ENCODE results near the gene SEMA4A. TPM values are rescaled to one million over a fixed set of nuclear protein-coding genes. Genes with fewer than 3 reads are reported as not detected.
"Not testable (repeated sequence)": the region's sequence is repeated elsewhere in the genome, so short reads cannot be mapped to it uniquely, and the experiment has no call there.

SEMA4A gene
- total and polyA plus RNA-seq, 12 donors: 0.98 to 6.8 (median 1.8) TPM

- 93 to 95% methylated on average over 3 of the region's 3 CpGs for WGBS, 2 donors
- no peak for DNase-seq
Measured at GRCh38 chr1:156180471-156180870, 27.1 kb downstream of the SEMA4A start.

GRCh38 chr1:156181391-156181924 is 28.1 kb downstream of the SEMA4A start:
- WGBS, 2 donors: 30 to 39% methylated on average over 8 of the region's 8 CpGs
- H3K9me3 ChIP-seq; intact Hi-C loops (cut with DNase I); H3K27ac ChIP-seq; H3K4me1 ChIP-seq; H3K4me3 ChIP-seq; DNase-seq; ATAC-seq: not testable (repeated sequence)
- Histone ChIP-seq H3K27me3 (peaks cover 0 to 10% (median 0%) of the 10 kb centered on the region in 7 donors), H3K36me3 (peaks cover 0 to 13% (median 0%) of the 10 kb centered on the region in 9 donors)

More at GRCh38 chr1:156180471-156180870, 27.1 kb downstream of the SEMA4A start:
- no peaks in the 10 kb centered on the region for H3K9me3 ChIP-seq
- TF ChIP-seq CTCF (IDR thresholded peaks at IDR 0.05): no peak
- peaks cover 0 to 23% (median 0%) of the 10 kb centered on the region in 9 donors for H3K36me3 ChIP-seq
- no peak overlapping the region for H3K27ac ChIP-seq
- no peaks in the 10 kb centered on the region for H3K4me1 ChIP-seq
- intact Hi-C loops (cut with DNase I): no loop called here
- no peak overlapping the region for H3K4me3 ChIP-seq
- ATAC-seq: no peak
- peaks cover 0 to 10% (median 0%) of the 10 kb centered on the region in 7 donors for H3K27me3 ChIP-seq

- H3K27ac ChIP-seq; H3K36me3 ChIP-seq; ATAC-seq; H3K4me1 ChIP-seq; DNase-seq; intact Hi-C loops (cut with DNase I); H3K4me3 ChIP-seq: not testable (repeated sequence)
- Histone ChIP-seq H3K27me3 (peaks cover 0 to 10% (median 0%) of the 10 kb centered on the region in 7 donors), H3K9me3 (peaks cover 0 to 12% (median 0%) of the 10 kb centered on the region in 11 donors)
- 74 to 76% methylated on average over 12 of the region's 12 CpGs for WGBS, 2 donors
Measured at GRCh38 chr1:156182010-156182779, 28.8 kb downstream of the SEMA4A start.

- H3K4me1 ChIP-seq; intact Hi-C loops (cut with DNase I); H3K4me3 ChIP-seq; H3K36me3 ChIP-seq; H3K27me3 ChIP-seq; ATAC-seq; H3K27ac ChIP-seq; DNase-seq: not testable (repeated sequence)
- H3K9me3 ChIP-seq: peaks cover 0 to 12% (median 0%) of the 10 kb centered on the region in 11 donors
- 91 to 93% methylated on average over 2 of the region's 2 CpGs for WGBS, 2 donors
Measured at GRCh38 chr1:156186347-156187177, 33.2 kb downstream of the SEMA4A start.

GRCh38 chr1:156190265-156190664 is 36.9 kb downstream of the SEMA4A start:
- H3K4me3 ChIP-seq, H3K36me3 ChIP-seq, ATAC-seq, H3K27me3 ChIP-seq, H3K27ac ChIP-seq, DNase-seq: not testable (repeated sequence)
- Histone ChIP-seq H3K4me1 (peaks cover 0 to 17% (median 15%) of the 10 kb centered on the region in 9 donors), H3K9me3 (peaks cover 0 to 12% (median 0%) of the 10 kb centered on the region in 11 donors)
- 74 to 80% methylated on average over 4 of the region's 4 CpGs for WGBS, 2 donors
- intact Hi-C loops (cut with DNase I): loop anchor here in 1 of 10 donors (5.0 kb wide), 1 partner anchor 33 kb away; no protein-coding TSS in a partner anchor

Measured in heart right ventricle (tissue), 16 donors.